Lung (tissue), 12 donors: ENCODE results near the gene GPR108. TPM values are rescaled to one million over a fixed set of nuclear protein-coding genes. Genes with fewer than 3 reads are reported as not detected.

ENCODE experiments used
- ATAC-seq: fragments of 200-7000 bp; cut with Tn5 transposase; one replicate; pipeline ENCODE4 v1.9.1; 2020; ENCODE audit warnings: moderate number of reproducible peaks; ENCODE audit not compliant: insufficient read depth, low FRiP score
- DNase-seq, 3 donors: peaks; one replicate each; pipeline ENCODE4 v3.0.0-alpha.2; 2013 to 2017
- H3K27ac ChIP-seq, 2 donors: one replicate each; pipeline ENCODE4 v1.5.1; 2013; ENCODE audit warnings: mild to moderate bottlenecking in 2 of 2, moderate library complexity in 2 of 2, control low read depth in 1 of 2, inconsistent platforms in 1 of 2, low read depth in 1 of 2, low read length in 1 of 2
- H3K27me3 ChIP-seq, 3 donors: one replicate each; pipeline ENCODE4 v1.5.1; 2013; ENCODE audit warnings: low read length in 2 of 3; ENCODE audit not compliant: control insufficient read depth in 3 of 3, insufficient read depth in 3 of 3
- H3K36me3 ChIP-seq, 4 donors: one replicate each; pipeline ENCODE4 v1.5.1; 2013; ENCODE audit warnings: low read length in 4 of 4, mild to moderate bottlenecking in 1 of 4, moderate library complexity in 1 of 4; ENCODE audit not compliant: control insufficient read depth in 4 of 4, insufficient read depth in 4 of 4
- H3K4me1 ChIP-seq, 5 donors: one replicate each; pipeline ENCODE4 v1.5.1; 2013; ENCODE audit warnings: low read length in 5 of 5, mild to moderate bottlenecking in 2 of 5, moderate library complexity in 1 of 5; ENCODE audit not compliant: control insufficient read depth in 5 of 5, insufficient read depth in 5 of 5
- H3K4me3 ChIP-seq: one replicate; pipeline ENCODE4 v1.5.1; 2013; ENCODE audit warnings: mild to moderate bottlenecking, control low read depth, moderate library complexity
- H3K9ac ChIP-seq, 2 donors: one replicate each; pipeline ENCODE4 v1.5.1; 2013; ENCODE audit warnings: low read length in 2 of 2, control low read depth in 1 of 2; ENCODE audit not compliant: insufficient read depth in 1 of 2
- H3K9me3 ChIP-seq, 4 donors: one replicate each; pipeline ENCODE4 v1.5.1; 2013; ENCODE audit warnings: low read length in 3 of 4, mild to moderate bottlenecking in 1 of 4, moderate library complexity in 1 of 4; ENCODE audit not compliant: control insufficient read depth in 4 of 4, insufficient read depth in 3 of 4
- WGBS, 2 donors: extraction: QIAGEN DNeasy Blood & Tissue Kit; methylation state at CpG; one replicate each; pipeline ENCODE4 v1.1.7; 2013; 5-methylcytosine and 5-hydroxymethylcytosine counted together
- polyA plus RNA-seq, 2 donors: library from polyadenylated mRNA; stranded (reverse); fragments of 200-250 nt; gene quantifications; one replicate each; pipeline ENCODE4 v1.2.1, GENCODE V29; 2013
- total RNA-seq, 2 donors: library from RNA; depleted of rRNA in 1 of 2; stranded (reverse); fragments of >200 nt in 1 of 2; gene quantifications; one replicate each; pipeline ENCODE4 v1.2.1, GENCODE V29; 2014 to 2021
- TF ChIP-seq, protein P1 (sequence below): IDR thresholded peaks from 2 replicates; pipeline ENCODE4 v1.5.1; 2012; ENCODE audit warnings: mild to moderate bottlenecking; ENCODE audit errors: control extremely low read depth, extremely low read depth
- donor health status: control.
- donor health status: control.
- donor health status: Bipolar disorder and iron deficiency.
- donor health status: healthy.
- donor health status: DM: yes; HTN: yes; CAD: no.

The GPR108 gene
- total and polyA plus RNA-seq, 4 donors, result 33.5 to 98.0 (median 93.5) TPM

DNA sequence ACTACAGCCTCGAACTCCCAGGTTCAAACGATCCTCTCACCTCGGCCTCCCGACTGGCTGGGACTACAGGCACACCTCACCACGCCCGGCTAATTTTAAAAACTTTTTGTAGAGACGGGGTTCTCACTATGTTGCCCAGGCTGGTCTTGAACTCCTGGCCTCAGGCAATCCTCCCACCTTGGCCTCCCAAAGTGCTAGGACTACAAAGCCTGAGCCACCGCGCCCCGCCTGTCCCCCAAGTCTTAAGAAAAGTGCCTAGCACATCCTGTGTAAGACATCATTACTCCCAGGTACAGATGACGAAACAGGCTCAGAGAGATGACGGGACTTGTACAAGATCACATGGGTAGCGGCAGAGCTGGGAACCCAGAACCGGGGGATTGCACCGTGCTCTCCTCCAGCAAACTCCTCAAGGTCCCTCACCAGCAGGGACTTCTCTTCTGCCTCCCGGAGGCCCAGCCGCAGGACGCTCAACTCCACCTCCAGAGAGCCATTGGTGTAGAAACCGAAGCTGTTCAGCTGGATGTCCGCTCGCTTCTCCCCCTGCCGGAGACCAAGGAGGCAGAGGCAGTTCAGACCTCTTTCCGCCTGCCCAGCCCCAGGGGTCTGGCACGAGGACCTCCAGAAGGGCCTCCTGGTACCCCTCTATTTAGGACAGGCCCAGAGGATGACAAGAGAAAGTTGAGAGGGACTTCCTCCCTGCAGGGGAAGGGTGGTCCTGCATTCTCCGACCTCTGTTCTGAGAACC, 1.0 kb downstream of the GPR108 start:
- Histone ChIP-seq H3K9me3 (peaks cover 0 to 2% (median 0%) of the 10 kb centered on the region in 4 donors), H3K27ac (peak overlapping the region; percentile 93 to 94), H3K36me3 (peaks cover 0 to 21% (median 3%) of the 10 kb centered on the region in 4 donors), H3K27me3 (no peaks in the 10 kb centered on the region), H3K4me3 (peak overlapping the region; percentile 72), H3K9ac (peak overlapping the region; percentile 33 to 37), H3K4me1 (peaks cover 0 to 35% (median 11%) of the 10 kb centered on the region in 5 donors)
- WGBS, 2 donors, result 25 to 26% methylated on average over 25 of the region's 25 CpGs
- ATAC-seq (no peak), DNase-seq (peak; percentile 88 to 91 (median 91))
- TF ChIP-seq, protein P1, sequence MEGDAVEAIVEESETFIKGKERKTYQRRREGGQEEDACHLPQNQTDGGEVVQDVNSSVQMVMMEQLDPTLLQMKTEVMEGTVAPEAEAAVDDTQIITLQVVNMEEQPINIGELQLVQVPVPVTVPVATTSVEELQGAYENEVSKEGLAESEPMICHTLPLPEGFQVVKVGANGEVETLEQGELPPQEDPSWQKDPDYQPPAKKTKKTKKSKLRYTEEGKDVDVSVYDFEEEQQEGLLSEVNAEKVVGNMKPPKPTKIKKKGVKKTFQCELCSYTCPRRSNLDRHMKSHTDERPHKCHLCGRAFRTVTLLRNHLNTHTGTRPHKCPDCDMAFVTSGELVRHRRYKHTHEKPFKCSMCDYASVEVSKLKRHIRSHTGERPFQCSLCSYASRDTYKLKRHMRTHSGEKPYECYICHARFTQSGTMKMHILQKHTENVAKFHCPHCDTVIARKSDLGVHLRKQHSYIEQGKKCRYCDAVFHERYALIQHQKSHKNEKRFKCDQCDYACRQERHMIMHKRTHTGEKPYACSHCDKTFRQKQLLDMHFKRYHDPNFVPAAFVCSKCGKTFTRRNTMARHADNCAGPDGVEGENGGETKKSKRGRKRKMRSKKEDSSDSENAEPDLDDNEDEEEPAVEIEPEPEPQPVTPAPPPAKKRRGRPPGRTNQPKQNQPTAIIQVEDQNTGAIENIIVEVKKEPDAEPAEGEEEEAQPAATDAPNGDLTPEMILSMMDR, result peak; percentile 31

DNA sequence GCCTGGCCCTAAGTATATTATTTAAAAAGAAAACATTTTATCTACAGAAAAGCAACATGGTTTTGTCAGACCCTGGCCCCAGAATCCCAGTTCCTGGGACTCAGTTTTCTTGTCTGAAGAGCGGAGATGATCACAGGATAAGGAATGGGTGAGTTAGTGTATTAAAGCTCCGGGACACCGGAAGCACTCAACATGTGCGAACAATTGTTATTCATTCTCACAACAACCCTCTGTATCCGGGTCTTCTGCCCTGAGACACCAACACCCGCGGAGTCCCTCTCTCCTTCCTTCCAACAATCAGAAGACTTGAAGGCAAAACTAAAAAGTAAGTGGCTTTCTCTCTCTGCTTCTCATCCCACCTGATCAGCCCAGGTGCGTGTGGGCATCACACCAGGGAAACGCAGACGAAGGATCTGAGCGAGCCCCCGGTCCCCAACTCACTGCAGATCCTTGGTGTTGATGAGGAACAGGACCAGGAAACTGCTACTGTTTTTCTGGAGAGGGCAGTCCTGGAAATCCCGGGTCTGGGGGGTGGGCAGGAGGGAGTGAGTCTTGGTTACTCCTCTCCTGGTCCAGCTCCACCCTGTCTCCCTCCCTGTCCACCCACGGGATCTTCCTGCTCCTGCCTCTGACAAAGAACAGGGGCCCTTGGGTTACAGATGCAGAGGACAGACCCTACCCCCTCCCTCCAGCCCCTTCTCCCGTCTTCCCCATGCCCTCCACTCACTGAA, 2.0 kb downstream of the GPR108 start:
- no peak overlapping the region for H3K4me3 ChIP-seq

DNA sequence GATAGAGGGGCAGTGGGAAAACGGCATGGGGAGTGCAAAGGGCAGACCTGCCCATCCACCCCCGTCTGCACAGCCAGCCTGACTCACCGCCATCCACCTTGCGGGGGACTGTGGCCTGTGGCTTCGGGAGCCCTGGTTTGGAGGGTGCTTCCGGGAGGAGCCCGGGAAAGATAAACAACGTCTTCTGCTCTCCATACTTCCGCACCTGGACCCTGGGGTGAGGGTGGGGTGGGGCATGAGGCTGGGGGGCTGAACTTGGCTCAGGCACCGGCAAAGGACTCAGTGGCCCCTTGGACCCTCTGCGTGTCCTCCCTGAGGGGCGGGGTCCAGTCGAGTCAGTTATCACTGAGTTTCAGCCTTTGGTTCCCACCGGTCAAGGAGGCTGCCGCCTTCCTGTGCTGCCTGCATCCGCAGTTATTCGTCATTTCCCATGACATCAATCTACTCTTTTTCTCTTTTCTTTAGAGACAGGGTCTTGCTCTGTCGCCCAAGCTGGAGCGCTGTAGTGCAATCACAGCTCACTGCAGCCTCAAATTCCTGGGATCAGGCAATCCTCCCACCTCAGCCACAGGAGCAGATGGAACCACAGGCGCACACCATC, 3.2 kb downstream of the GPR108 start:
- Histone ChIP-seq H3K4me1 (peaks cover 0 to 30% (median 14%) of the 10 kb centered on the region in 5 donors), H3K4me3 (no peak overlapping the region), H3K27me3 (no peaks in the 10 kb centered on the region), H3K9me3 (peaks cover 0 to 2% (median 0%) of the 10 kb centered on the region in 4 donors), H3K36me3 (peaks cover 0 to 30% (median 3%) of the 10 kb centered on the region in 4 donors), H3K9ac (no peak overlapping the region), H3K27ac (no peak overlapping the region)
- 75 to 84% methylated on average over 20 of the region's 20 CpGs for WGBS, 2 donors
- TF ChIP-seq, protein P1, result no peak
- peak in 1 of 3 donors; percentile 29 for DNase-seq
- ATAC-seq, result no peak

More for the DNA sequence above, 2.0 kb downstream of the GPR108 start:
- no peak for ATAC-seq
- no peak for DNase-seq
- Histone ChIP-seq H3K4me1 (peaks cover 0 to 31% (median 11%) of the 10 kb centered on the region in 5 donors), H3K36me3 (peaks cover 0 to 27% (median 3%) of the 10 kb centered on the region in 4 donors), H3K27me3 (no peaks in the 10 kb centered on the region), H3K27ac (no peak overlapping the region), H3K9me3 (peaks cover 0 to 2% (median 0%) of the 10 kb centered on the region in 4 donors), H3K9ac (peak overlapping the region in 1 of 2 donors; percentile 33)
- TF ChIP-seq, protein P1, result no peak
- 69 to 80% methylated on average over 15 of the region's 15 CpGs for WGBS, 2 donors
